Measurements from ENCODE around the gene MCEMP1.
A peak's percentile ranks its signal among the peaks of the same experiment; 100 is the strongest.

The MCEMP1 gene

GRCh38 chr19:7716762-7717161 lies 39.9 kb downstream of the MCEMP1 start:
- H3K27ac ChIP-seq, result no peak overlapping the region
- no peaks in the 10 kb centered on the region for H3K27me3 ChIP-seq
- peaks cover 34 to 36% of the 10 kb centered on the region in 2 experiments for H3K4me1 ChIP-seq (ENCODE audit: control insufficient read depth in 1 of 2, insufficient read depth in 1 of 2, low read depth in 1 of 2, low read length in 1 of 2)
- H3K4me3 ChIP-seq (ENCODE audit: low read depth in 1 of 2, low read length in 1 of 2), result no peak overlapping the region
- no peak for TF ChIP-seq CTCF (IDR thresholded peaks at IDR 0.05)
- no peaks in the 10 kb centered on the region for H3K9me3 ChIP-seq
- no peaks in the 10 kb centered on the region for H3K36me3 ChIP-seq

- Histone ChIP-seq H3K27ac (no peak overlapping the region), H3K36me3 (no peaks in the 10 kb centered on the region), H3K9me3 (no peaks in the 10 kb centered on the region), H3K27me3 (no peaks in the 10 kb centered on the region), H3K4me3 (ENCODE audit: low read depth in 1 of 2, low read length in 1 of 2) (no peak overlapping the region), H3K4me1 (ENCODE audit: control insufficient read depth in 1 of 2, insufficient read depth in 1 of 2, low read depth in 1 of 2, low read length in 1 of 2) (peaks cover 23 to 29% of the 10 kb centered on the region in 2 experiments)
- TF ChIP-seq CTCF (IDR thresholded peaks at IDR 0.05), result no peak
Measured at GRCh38 chr19:7718668-7719067, 41.8 kb downstream of the MCEMP1 start.

- Histone ChIP-seq H3K4me3 (ENCODE audit: low read depth in 1 of 2, low read length in 1 of 2) (no peak overlapping the region), H3K27me3 (no peaks in the 10 kb centered on the region), H3K9me3 (no peaks in the 10 kb centered on the region), H3K4me1 (ENCODE audit: control insufficient read depth in 1 of 2, insufficient read depth in 1 of 2, low read depth in 1 of 2, low read length in 1 of 2) (peaks cover 6 to 12% of the 10 kb centered on the region in 2 experiments), H3K27ac (no peak overlapping the region), H3K36me3 (no peaks in the 10 kb centered on the region)
- TF ChIP-seq CTCF (IDR thresholded peaks at IDR 0.05), result no peak
Measured at GRCh38 chr19:7720351-7720750, 43.5 kb downstream of the MCEMP1 start.

- no peaks in the 10 kb centered on the region for H3K27me3 ChIP-seq
- no peak overlapping the region for H3K27ac ChIP-seq
- H3K4me3 ChIP-seq (ENCODE audit: low read depth in 1 of 2, low read length in 1 of 2), result no peak overlapping the region
- H3K9me3 ChIP-seq, result no peaks in the 10 kb centered on the region
- no peaks in the 10 kb centered on the region for H3K36me3 ChIP-seq
- TF ChIP-seq CTCF (IDR thresholded peaks at IDR 0.05), result no peak
- peaks cover 0 to 6% of the 10 kb centered on the region in 2 experiments for H3K4me1 ChIP-seq (ENCODE audit: control insufficient read depth in 1 of 2, insufficient read depth in 1 of 2, low read depth in 1 of 2, low read length in 1 of 2)
Measured at GRCh38 chr19:7722231-7722651, 45.4 kb downstream of the MCEMP1 start.

GRCh38 chr19:7725791-7726190 lies 48.9 kb downstream of the MCEMP1 start:
- H3K9me3 ChIP-seq, result no peaks in the 10 kb centered on the region
- H3K4me1 ChIP-seq (ENCODE audit: control insufficient read depth in 1 of 2, insufficient read depth in 1 of 2, low read depth in 1 of 2, low read length in 1 of 2), result peaks cover 17 to 20% of the 10 kb centered on the region in 2 experiments
- H3K27me3 ChIP-seq, result peaks cover 31% of the 10 kb centered on the region
- H3K27ac ChIP-seq, result no peak overlapping the region
- H3K4me3 ChIP-seq (ENCODE audit: low read depth in 1 of 2, low read length in 1 of 2), result no peak overlapping the region
- no peak for TF ChIP-seq CTCF (IDR thresholded peaks at IDR 0.05)
- H3K36me3 ChIP-seq, result no peaks in the 10 kb centered on the region

- TF ChIP-seq CTCF (IDR thresholded peaks at IDR 0.05), result no peak
- no peak overlapping the region for H3K27ac ChIP-seq
- H3K27me3 ChIP-seq, result peaks cover 45% of the 10 kb centered on the region
- peak overlapping the region in 1 of 2 experiments; percentile 54 for H3K4me3 ChIP-seq (ENCODE audit: low read depth in 1 of 2, low read length in 1 of 2)
- H3K36me3 ChIP-seq, result no peaks in the 10 kb centered on the region
- no peaks in the 10 kb centered on the region for H3K9me3 ChIP-seq
- H3K4me1 ChIP-seq (ENCODE audit: control insufficient read depth in 1 of 2, insufficient read depth in 1 of 2, low read depth in 1 of 2, low read length in 1 of 2), result peaks cover 21 to 30% of the 10 kb centered on the region in 2 experiments
Measured at GRCh38 chr19:7729211-7729610, 52.3 kb downstream of the MCEMP1 start.

Measured in neutrophil (primary cell).